ENCODE results near the gene NUP37.

- TF ChIP-seq CTCF (IDR thresholded peaks at IDR 0.05; ENCODE audit: poor library complexity, severe bottlenecking), result no peak
- no peak for TF ChIP-seq TAF1 (IDR thresholded peaks at IDR 0.05; ENCODE audit: low read depth)
- no peak for TF ChIP-seq RAD21 (conservative IDR thresholded peaks at IDR 0.05)
- TF ChIP-seq POLR2AphosphoS5 (IDR thresholded peaks at IDR 0.05), result no peak
- no peak for TF ChIP-seq SMC3 (conservative IDR thresholded peaks at IDR 0.05; ENCODE audit: poor library complexity)
- no peak for TF ChIP-seq EP300 (conservative IDR thresholded peaks at IDR 0.05; ENCODE audit: poor library complexity, severe bottlenecking)
- TF ChIP-seq REST (IDR thresholded peaks at IDR 0.05; ENCODE audit: borderline replicate concordance), result no peak
- TF ChIP-seq EZH2 (IDR thresholded peaks at IDR 0.05; ENCODE audit: borderline replicate concordance, insufficient read depth, low read length, poor library complexity, severe bottlenecking), result no peak
Measured at GRCh38 chr12:102050660-102051430, 69.1 kb downstream of the NUP37 start.

Measured in neural cell (in vitro differentiated cells).